ENCODE measurements around the gene TMEM185B.

The TMEM185B gene

DNA sequence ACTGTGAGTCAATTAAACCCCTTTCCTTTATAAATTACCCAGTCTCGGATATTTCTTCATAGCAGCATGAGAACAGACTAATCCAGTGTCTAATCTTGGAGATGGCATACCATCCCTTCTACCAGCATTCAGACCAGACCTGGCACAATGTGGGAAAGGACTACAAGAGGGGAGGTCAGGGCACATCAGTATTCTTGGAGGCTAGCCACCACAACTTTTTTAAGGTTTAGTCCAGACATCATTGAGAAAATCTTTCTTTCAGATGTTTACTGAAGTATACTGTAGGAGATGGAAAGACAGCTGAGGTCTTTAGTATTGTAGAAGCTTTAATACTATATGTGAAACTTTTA, 33.4 kb upstream of the TMEM185B start:
- Histone ChIP-seq H3K4me1 (ENCODE audit: insufficient read depth, low read length, poor library complexity, severe bottlenecking) (peaks cover 65% of the 10 kb centered on the region), H3K9me3 (ENCODE audit: insufficient read depth, low read depth, low read length) (peaks cover 8% of the 10 kb centered on the region; the same call in 1 of the 2 replicates), H3K27me3 (ENCODE audit: insufficient read depth, low read length, poor library complexity, severe bottlenecking) (no peaks in the 10 kb centered on the region), H3K9me2 (replicated peaks; ENCODE audit: low read depth, low read length) (no peaks in the 10 kb centered on the region), H3K36me3 (ENCODE audit: insufficient read depth, low read length) (no peaks in the 10 kb centered on the region), H4K20me1 (ENCODE audit: insufficient read depth, low read length, poor library complexity, severe bottlenecking) (no peaks in the 10 kb centered on the region), H3K9ac (ENCODE audit: low read depth, low read length, poor library complexity, severe bottlenecking) (no peak overlapping the region), H3K4me3 (ENCODE audit: low read length, poor library complexity, severe bottlenecking) (peak overlapping the region; percentile 46), H3F3A (ENCODE audit: low read depth) (no peaks in the 10 kb centered on the region), H3K4me2 (ENCODE audit: low read depth, low read length, poor library complexity, severe bottlenecking) (peak overlapping the region; percentile 63), H2AFZ (ENCODE audit: low read length) (no peak overlapping the region), H3K79me2 (ENCODE audit: insufficient read depth, low read length) (peaks cover 50% of the 10 kb centered on the region)
- TF ChIP-seq EZH2phosphoT487 (IDR thresholded peaks at IDR 0.05; ENCODE audit: borderline replicate concordance): no peak
- TF ChIP-seq, protein P1, sequence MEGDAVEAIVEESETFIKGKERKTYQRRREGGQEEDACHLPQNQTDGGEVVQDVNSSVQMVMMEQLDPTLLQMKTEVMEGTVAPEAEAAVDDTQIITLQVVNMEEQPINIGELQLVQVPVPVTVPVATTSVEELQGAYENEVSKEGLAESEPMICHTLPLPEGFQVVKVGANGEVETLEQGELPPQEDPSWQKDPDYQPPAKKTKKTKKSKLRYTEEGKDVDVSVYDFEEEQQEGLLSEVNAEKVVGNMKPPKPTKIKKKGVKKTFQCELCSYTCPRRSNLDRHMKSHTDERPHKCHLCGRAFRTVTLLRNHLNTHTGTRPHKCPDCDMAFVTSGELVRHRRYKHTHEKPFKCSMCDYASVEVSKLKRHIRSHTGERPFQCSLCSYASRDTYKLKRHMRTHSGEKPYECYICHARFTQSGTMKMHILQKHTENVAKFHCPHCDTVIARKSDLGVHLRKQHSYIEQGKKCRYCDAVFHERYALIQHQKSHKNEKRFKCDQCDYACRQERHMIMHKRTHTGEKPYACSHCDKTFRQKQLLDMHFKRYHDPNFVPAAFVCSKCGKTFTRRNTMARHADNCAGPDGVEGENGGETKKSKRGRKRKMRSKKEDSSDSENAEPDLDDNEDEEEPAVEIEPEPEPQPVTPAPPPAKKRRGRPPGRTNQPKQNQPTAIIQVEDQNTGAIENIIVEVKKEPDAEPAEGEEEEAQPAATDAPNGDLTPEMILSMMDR (conservative IDR thresholded peaks at IDR 0.05; ENCODE audit: low read length): no peak

DNA sequence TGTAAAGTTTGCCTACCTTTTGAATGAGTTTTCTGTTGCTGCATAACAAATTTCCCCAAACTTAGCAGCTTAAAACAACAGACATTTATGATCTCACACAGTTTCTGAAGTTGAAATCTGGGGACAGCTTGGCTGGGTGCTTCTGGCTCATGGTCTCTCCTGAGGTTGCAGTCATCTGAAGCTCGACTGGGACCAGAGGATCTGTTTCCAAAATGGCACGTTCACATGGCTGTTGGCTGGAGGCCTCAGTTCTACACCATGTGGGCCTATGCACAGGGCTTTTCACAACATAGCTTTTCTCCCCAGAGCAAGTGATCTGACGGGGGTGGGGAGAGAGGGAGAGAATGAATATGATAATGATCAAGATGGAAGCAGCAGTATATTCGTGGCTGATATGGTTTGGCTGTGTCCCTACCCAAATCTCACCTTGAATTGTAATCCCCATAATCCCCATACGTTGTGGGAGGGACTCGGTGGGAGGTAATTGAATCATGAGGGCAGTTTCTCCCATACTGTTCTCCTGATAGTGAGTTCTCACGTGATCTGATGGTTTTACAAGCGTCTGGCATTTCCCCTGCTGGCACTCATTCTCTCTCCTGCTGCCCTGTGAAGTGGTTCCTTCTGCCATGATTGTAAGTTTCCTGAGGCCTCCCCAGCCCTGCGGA, 32.9 kb upstream of the TMEM185B start:
- Histone ChIP-seq H3K9me3 (ENCODE audit: insufficient read depth, low read depth, low read length) (peaks cover 8% of the 10 kb centered on the region; the same call in 1 of the 2 replicates), H3K4me2 (ENCODE audit: low read depth, low read length, poor library complexity, severe bottlenecking) (peak overlapping the region; percentile 63), H2AFZ (ENCODE audit: low read length) (no peak overlapping the region), H3K4me3 (ENCODE audit: low read length, poor library complexity, severe bottlenecking) (peak overlapping the region; percentile 46), H3K9ac (ENCODE audit: low read depth, low read length, poor library complexity, severe bottlenecking) (no peak overlapping the region), H4K20me1 (ENCODE audit: insufficient read depth, low read length, poor library complexity, severe bottlenecking) (no peaks in the 10 kb centered on the region), H3K27me3 (ENCODE audit: insufficient read depth, low read length, poor library complexity, severe bottlenecking) (no peaks in the 10 kb centered on the region), H3K9me2 (replicated peaks; ENCODE audit: low read depth, low read length) (no peaks in the 10 kb centered on the region), H3K79me2 (ENCODE audit: insufficient read depth, low read length) (peaks cover 47% of the 10 kb centered on the region), H3K36me3 (ENCODE audit: insufficient read depth, low read length) (no peaks in the 10 kb centered on the region), H3K4me1 (ENCODE audit: insufficient read depth, low read length, poor library complexity, severe bottlenecking) (peaks cover 61% of the 10 kb centered on the region), H3F3A (ENCODE audit: low read depth) (no peaks in the 10 kb centered on the region)
- TF ChIP-seq, protein P1 (conservative IDR thresholded peaks at IDR 0.05; ENCODE audit: low read length): no peak

GRCh38 chr2:120255071-120255470, 31.9 kb upstream of the TMEM185B start:
- Histone ChIP-seq H3K4me2 (ENCODE audit: low read depth, low read length, poor library complexity, severe bottlenecking) (peak overlapping the region; percentile 51), H3K27me3 (ENCODE audit: insufficient read depth, low read length, poor library complexity, severe bottlenecking) (no peaks in the 10 kb centered on the region)

More at GRCh38 chr2:120255071-120255470, 31.9 kb upstream of the TMEM185B start:
- H3K4me3 ChIP-seq (ENCODE audit: low read length, poor library complexity, severe bottlenecking): peak overlapping the region; percentile 25
- no peak overlapping the region for H3K9ac ChIP-seq (ENCODE audit: low read depth, low read length, poor library complexity, severe bottlenecking)
- H2AFZ ChIP-seq (ENCODE audit: low read length): no peak overlapping the region
- H3K36me3 ChIP-seq (ENCODE audit: insufficient read depth, low read length): no peaks in the 10 kb centered on the region
- H3K4me1 ChIP-seq (ENCODE audit: insufficient read depth, low read length, poor library complexity, severe bottlenecking): peaks cover 60% of the 10 kb centered on the region
- H4K20me1 ChIP-seq (ENCODE audit: insufficient read depth, low read length, poor library complexity, severe bottlenecking): no peaks in the 10 kb centered on the region
- H3F3A ChIP-seq (ENCODE audit: low read depth): no peaks in the 10 kb centered on the region
- H3K9me3 ChIP-seq (ENCODE audit: insufficient read depth, low read depth, low read length): peaks cover under 1% of the 10 kb centered on the region; the same call in 1 of the 2 replicates
- TF ChIP-seq EZH2phosphoT487 (IDR thresholded peaks at IDR 0.05; ENCODE audit: borderline replicate concordance): no peak
- TF ChIP-seq, protein P1 (conservative IDR thresholded peaks at IDR 0.05; ENCODE audit: low read length): no peak
- H3K9me2 ChIP-seq (replicated peaks; ENCODE audit: low read depth, low read length): no peaks in the 10 kb centered on the region
- H3K79me2 ChIP-seq (ENCODE audit: insufficient read depth, low read length): peaks cover 38% of the 10 kb centered on the region
